GM19025 (cell line): ENCODE data around the gene CD14.
"Not testable (repeated sequence)": the region's sequence is repeated elsewhere in the genome, so short reads cannot be mapped to it uniquely, and the experiment has no call there.

ENCODE experiments used
- ATAC-seq: cut with Tn5 transposase; IDR thresholded peaks from one replicate; pipeline ENCODE4 v1.9.1; 2021; ENCODE audit warnings: mild to moderate bottlenecking, low read depth, moderate library complexity; ENCODE audit not compliant: unreplicated experiment

CD14 gene

GRCh38 chr5:140635291-140636257 is 2.6 kb upstream of the CD14 start:
- no peak for ATAC-seq

- ATAC-seq = no peak
These were observed 1.1 kb upstream of the CD14 start for GRCh38 chr5:140634103-140634502.

GRCh38 chr5:140633501-140633900 is 526 bp upstream of the CD14 start:
- ATAC-seq = no peak

GRCh38 chr5:140632366-140633020 is 482 bp downstream of the CD14 start:
- ATAC-seq = peak; percentile 54

GRCh38 chr5:140631831-140632365 is 1.1 kb downstream of the CD14 start:
- peak; percentile 30 for ATAC-seq

GRCh38 chr5:140631036-140631417 is 1.9 kb downstream of the CD14 start:
- ATAC-seq = no peak

GRCh38 chr5:140630292-140631035 is 2.5 kb downstream of the CD14 start:
- ATAC-seq = no peak

GRCh38 chr5:140628711-140629110 is 4.3 kb downstream of the CD14 start:
- ATAC-seq = no peak

- no peak for ATAC-seq
These were observed 5.0 kb downstream of the CD14 start for GRCh38 chr5:140627972-140628371.

- ATAC-seq = not testable (repeated sequence)
These were observed 8.1 kb downstream of the CD14 start for GRCh38 chr5:140624886-140625285.

GRCh38 chr5:140623061-140623460 is 9.9 kb downstream of the CD14 start:
- ATAC-seq = not testable (repeated sequence)

GRCh38 chr5:140622301-140622700 is 10.7 kb downstream of the CD14 start:
- no peak for ATAC-seq

- no peak for ATAC-seq
These were observed 21.9 kb downstream of the CD14 start for GRCh38 chr5:140611020-140611521.

GRCh38 chr5:140609126-140609525 is 23.8 kb downstream of the CD14 start:
- no peak for ATAC-seq

- ATAC-seq = no peak
These were observed 24.3 kb downstream of the CD14 start for GRCh38 chr5:140608722-140609121.

GRCh38 chr5:140607031-140607430 is 25.9 kb downstream of the CD14 start:
- ATAC-seq = no peak

GRCh38 chr5:140605879-140606278 is 27.1 kb downstream of the CD14 start:
- ATAC-seq = no peak

- no peak for ATAC-seq
These were observed 29.2 kb downstream of the CD14 start for GRCh38 chr5:140603734-140604133.

- ATAC-seq = not testable (repeated sequence)
These were observed 29.6 kb downstream of the CD14 start for GRCh38 chr5:140603446-140603698.

GRCh38 chr5:140602147-140602546 is 30.8 kb downstream of the CD14 start:
- ATAC-seq = no peak

GRCh38 chr5:140600096-140600495 is 32.9 kb downstream of the CD14 start:
- no peak for ATAC-seq
